NCI-H146 (cell line): ENCODE results near the gene DEFB108B.
"Not testable (repeated sequence)": the region's sequence is repeated elsewhere in the genome, so short reads cannot be mapped to it uniquely, and the experiment has no call there.

ENCODE experiments used
- DNase-seq: peaks from one replicate; lab custom pipeline; 2025; lab: John Stamatoyannopoulos, UW

DEFB108B gene

GRCh38 chr11:71813481-71814355, 19.3 kb upstream of the DEFB108B start:
- peak; percentile 80 for DNase-seq

- DNase-seq, result not testable (repeated sequence)
Observed at GRCh38 chr11:71821539-71821938, 11.5 kb upstream of the DEFB108B start.

- not testable (repeated sequence) for DNase-seq
Observed at GRCh38 chr11:71829247-71829646, 3.8 kb upstream of the DEFB108B start.

- not testable (repeated sequence) for DNase-seq
Observed at GRCh38 chr11:71829686-71830085, 3.3 kb upstream of the DEFB108B start.

- DNase-seq, result not testable (repeated sequence)
Observed at GRCh38 chr11:71842720-71843119, 9.7 kb downstream of the DEFB108B start.

GRCh38 chr11:71843355-71843754, 10.4 kb downstream of the DEFB108B start:
- not testable (repeated sequence) for DNase-seq

GRCh38 chr11:71843858-71844257, 10.9 kb downstream of the DEFB108B start:
- no peak for DNase-seq

- DNase-seq, result not testable (repeated sequence)
Observed at GRCh38 chr11:71853895-71854294, 20.9 kb downstream of the DEFB108B start.

GRCh38 chr11:71855880-71856279, 22.9 kb downstream of the DEFB108B start:
- DNase-seq, result not testable (repeated sequence)

- not testable (repeated sequence) for DNase-seq
Observed at GRCh38 chr11:71860835-71861234, 27.8 kb downstream of the DEFB108B start.

GRCh38 chr11:71863978-71864627, 31.1 kb downstream of the DEFB108B start:
- DNase-seq, result peak; percentile 36

GRCh38 chr11:71867209-71867608, 34.2 kb downstream of the DEFB108B start:
- not testable (repeated sequence) for DNase-seq

GRCh38 chr11:71869931-71870330, 36.9 kb downstream of the DEFB108B start:
- not testable (repeated sequence) for DNase-seq

- not testable (repeated sequence) for DNase-seq
Observed at GRCh38 chr11:71870661-71871060, 37.7 kb downstream of the DEFB108B start.

GRCh38 chr11:71876262-71876661, 43.3 kb downstream of the DEFB108B start:
- not testable (repeated sequence) for DNase-seq

GRCh38 chr11:71878059-71878458, 45.1 kb downstream of the DEFB108B start, which contains the start of gene DEFB131B:
Gene DEFB131B (plus strand): TSS chr11:71878453. CDS start chr11:71878453, 0 bp downstream.
- DNase-seq, result not testable (repeated sequence)

GRCh38 chr11:71885806-71886205, 52.8 kb downstream of the DEFB108B start:
- DNase-seq, result not testable (repeated sequence)
